GM18502 (cell line): ENCODE measurements around the gene UPK3BL1.
"Not testable (repeated sequence)": the region's sequence is repeated elsewhere in the genome, so short reads cannot be mapped to it uniquely, and the experiment has no call there.

Experiments used
- ATAC-seq: cut with Tn5 transposase; IDR thresholded peaks from one replicate; pipeline ENCODE4 v1.9.1; 2021; ENCODE audit warnings: mild to moderate bottlenecking; ENCODE audit not compliant: unreplicated experiment, poor library complexity

Gene UPK3BL1, protein sequence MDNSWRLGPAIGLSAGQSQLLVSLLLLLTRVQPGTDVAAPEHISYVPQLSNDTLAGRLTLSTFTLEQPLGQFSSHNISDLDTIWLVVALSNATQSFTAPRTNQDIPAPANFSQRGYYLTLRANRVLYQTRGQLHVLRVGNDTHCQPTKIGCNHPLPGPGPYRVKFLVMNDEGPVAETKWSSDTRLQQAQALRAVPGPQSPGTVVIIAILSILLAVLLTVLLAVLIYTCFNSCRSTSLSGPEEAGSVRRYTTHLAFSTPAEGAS

DNA sequence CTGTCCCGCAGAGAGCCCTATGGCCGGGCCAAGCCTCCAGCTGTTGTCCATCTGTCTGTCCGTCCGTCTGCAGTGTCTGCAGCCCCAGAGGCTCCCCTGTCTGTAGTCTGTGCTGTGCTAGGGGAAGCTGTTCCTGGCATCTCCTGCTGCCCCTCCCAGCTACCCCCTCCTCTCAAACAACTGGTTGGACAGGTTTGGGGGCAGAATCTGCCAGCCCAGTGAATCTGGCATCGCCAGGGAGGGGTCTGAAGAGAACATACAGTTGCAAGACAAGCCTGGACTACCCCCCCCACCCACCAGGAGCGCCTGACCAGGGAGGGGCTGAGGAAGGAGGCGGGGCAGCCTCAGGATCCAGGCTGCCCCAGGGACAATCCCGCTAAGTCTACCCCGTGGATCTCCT lies at the start of gene UPK3BL1:
TSS of gene UPK3BL1 (minus strand) at position 101 of the 400 bp plus-strand sequence. CDS start at position 51, 50 bp downstream.
- ATAC-seq = not testable (repeated sequence)

DNA sequence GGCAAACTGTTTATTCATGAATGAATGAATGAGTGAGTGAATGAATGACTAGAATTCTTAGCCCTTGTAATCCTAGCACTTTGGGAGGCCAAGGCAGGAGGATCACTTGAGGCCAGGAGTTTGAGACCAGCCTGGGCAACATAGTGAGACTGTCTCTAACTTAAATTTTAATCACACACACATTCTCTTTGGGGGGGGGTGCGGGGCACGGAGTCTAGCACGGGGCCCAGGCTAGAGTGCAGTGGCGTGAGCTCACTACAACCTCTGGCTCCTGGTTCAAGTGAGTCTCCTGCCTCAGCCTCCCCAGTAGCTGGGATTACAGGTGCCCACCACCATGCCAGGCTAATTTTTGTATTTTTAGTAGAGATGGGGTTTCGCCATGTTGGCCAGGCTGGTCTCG lies 48.0 kb upstream of the UPK3BL1 start:
- not testable (repeated sequence) for ATAC-seq

DNA sequence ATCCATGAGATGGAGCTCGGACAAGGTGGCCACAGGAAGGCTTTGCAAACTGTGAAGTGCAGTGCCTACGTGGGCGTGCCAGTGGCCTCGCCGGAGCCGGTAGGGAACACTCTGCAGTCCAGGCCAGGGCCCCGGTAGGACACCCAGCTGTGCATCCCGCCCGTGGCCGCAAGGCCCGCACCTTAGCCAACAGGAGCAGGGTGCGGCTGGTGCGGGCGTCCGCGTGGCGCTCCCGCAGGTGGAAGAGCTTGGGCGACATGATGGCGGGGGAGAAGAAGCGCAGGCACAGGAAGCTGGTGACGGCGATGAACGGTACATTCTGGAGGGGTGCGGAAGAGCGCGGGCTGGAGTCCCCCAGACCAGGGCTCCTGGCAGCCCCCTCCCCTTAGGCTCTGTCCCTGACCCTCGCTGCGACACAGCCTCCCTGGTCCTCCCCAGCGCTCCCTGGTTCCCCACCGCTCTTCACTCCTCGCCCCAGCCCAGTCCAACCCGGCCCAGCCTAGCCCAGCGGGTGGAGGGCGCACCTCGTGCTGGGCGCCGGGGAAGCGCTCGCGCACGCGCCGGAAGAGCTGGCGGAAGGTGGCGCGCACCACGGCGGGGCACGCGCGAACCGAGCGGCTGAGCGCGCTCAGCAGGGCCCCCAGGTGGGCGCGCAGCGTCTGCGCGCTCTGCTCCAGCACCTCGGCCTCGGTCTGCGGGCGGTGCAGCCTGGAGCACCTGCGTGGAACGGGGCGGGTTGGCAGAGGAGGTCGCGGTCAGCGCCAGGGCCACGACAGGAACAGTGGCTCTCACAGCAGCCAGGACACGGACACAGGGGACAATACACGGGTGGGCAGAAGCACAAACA lies 47.1 kb upstream of the UPK3BL1 start:
- peak; percentile 73 for ATAC-seq

DNA sequence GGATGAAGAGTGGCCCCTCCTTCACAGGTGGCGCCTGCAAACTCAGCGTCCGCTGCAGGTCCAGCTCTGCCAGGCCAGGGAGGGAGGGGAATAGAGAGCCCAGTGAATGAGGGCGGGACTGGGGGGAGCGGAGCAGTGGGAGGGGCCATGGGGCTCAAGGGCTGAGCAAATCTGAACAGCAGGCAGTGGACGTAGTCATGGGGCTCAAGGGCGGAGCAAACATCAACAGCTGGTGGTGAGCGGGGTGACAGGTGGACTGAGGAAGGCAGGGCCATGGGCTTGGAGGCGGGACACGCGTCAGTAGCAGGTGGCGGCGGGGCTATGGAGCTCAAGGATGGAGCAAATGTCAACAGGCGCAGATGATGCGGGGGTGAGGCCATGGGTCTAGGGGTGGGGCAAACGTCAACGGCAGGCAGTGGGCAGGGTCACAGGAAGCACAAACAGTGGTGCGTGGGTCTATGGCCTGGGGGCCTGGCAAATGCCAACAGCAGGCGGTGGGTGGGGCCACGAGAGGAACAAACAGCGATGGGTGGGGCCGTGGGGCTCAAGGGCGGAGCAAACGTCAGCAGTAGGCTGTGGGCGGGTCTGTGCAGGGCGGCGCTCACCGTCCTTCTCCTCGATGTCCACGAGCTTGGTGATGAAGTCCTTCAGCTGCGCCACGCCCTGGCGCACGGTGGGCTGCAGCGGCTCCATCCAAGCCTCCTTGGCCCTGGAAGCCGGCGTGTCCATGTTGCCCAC lies 45.9 kb upstream of the UPK3BL1 start:
- ATAC-seq = peak; percentile 74

DNA sequence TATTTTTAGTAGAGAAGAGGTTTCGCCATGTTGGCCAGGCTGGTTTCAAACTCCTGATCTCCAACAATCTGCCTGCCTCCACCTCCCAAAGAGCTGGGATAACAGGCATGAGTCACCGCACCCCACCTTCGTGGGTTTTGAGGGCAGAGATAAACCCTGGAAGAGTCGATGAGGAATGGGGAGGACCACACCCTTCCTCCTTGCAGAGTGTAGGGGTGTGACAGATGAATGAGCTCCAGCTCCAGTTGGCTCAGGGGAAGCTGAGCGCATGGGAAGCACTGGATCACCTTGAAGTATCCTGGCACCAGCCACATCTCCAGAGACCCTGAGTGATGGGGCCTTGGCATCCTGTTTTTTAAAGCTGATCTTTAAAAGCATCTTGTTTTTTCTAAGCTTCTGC lies 40.0 kb upstream of the UPK3BL1 start:
- ATAC-seq = not testable (repeated sequence)

DNA sequence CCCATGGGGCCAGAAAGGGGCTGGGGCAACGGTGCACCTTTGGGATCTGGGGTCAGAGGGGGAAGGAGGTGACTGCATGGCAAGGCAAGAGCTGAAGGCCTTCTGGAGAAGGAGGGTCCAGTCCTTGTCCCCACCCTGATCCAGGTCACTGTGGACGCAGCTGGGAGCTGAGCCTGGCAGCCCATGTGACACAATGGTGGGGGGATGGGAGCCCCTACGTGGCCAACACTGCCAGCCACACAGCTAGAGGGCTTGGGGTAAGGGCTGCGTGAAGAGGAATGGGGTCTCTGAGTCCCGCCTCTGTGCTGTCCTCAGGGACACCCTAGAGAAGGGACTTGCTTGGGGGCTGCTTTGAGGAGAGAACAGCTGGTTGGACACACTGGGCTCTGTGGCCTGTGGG lies 38.2 kb upstream of the UPK3BL1 start:
- not testable (repeated sequence) for ATAC-seq

DNA sequence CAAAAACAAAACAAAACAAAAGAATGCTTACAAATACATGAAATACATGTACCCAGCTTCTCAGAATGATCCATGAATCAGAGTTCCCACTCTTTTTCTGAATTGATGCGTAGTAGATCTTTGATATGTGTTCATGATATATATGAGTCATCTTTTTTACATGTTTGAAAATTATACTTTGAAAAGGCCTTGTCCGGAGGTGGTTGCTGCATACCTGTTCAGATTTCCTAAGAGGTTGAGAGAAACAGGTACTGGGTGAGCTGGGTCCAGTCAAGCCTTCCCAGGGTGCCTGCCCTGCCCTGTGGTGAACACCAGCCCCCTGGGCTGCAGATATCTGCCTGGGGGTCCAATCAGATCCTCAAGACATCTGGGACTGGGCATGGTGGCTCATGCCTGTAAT lies 33.0 kb upstream of the UPK3BL1 start:
- ATAC-seq = not testable (repeated sequence)

DNA sequence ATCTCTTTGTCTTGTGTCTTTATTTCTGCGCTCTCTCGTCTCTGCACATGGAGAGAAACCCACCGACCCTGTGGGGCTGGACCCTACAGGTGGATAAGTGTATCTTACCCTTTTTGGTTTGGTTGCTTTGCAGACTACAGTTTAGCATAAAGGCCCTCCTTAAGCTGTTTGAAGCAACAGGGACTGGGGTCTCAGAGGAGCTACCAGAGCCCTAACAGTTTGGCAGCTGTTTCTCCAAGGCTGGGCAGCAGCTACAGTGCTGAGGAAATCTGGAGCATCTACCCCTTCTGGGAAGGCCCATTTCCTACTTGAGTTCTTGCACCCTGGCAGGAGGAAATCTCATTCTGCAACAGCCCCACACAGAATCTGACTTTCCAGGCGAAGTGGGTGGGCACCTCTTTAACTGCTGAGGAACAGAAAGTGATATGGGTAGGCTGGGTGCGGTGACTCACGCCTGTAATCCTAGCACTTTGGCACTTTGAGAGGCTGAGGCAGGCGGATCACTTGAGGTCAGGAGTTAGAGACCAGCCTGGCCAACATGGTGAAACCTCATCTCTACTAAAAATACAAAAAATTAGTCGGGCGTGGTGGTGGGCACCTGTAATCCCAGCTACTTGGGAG lies 31.0 kb upstream of the UPK3BL1 start:
- not testable (repeated sequence) for ATAC-seq

DNA sequence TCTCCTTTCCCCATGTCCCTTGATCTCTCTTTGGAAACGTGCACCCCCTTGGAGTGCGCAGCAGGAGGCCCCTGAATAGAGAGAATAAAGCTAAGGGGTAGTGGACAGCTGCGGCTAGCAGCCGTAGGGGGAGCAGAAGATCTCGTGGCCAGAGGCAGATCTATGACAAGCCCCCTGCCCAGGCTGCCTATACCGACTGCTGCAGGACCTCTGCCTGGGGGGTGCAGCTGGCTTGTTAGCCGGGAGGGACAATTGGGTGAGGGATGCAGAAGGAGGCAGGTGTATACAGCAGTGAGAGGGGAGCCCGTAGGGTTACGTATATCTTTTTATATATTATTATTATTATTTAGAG lies 29.3 kb upstream of the UPK3BL1 start:
- peak; percentile 31 for ATAC-seq

DNA sequence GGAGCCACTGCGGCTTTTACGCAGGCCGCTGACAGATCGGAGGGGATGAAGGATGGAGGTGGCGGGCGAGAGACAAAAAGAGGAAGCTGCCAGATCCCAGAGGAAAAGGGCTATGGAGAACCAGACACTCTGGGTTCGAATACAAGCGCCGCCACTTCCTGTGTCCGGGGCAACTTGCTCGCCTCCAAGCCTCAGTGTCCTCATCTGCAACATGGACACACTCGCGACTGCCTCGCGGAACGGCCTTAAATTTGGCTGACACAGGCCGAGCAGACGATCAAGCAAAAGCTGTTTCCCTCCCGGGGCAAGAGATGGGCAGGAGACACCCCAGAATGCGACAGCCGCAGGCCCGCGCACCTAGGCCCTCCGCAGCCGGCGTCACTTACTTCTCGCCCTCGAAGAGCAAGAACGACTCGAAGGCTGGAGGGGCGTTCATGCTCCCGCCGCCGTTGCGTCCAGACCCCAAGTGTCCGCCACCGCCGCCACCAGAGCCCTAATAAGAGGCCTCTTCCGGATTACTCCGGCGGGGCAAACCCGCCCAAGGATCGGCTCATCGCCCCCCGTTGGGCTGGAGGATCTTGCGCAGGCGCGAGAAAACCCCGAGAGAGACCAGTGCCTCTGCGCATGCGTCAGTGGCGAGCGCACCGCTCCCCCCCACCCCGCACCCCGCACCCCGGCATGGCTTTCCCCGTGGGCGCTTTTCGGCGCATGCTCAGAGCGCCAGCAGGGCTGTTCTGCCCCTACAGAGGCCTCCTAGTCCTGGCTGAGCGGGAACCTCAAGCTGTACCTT lies 28.8 kb upstream of the UPK3BL1 start, which contains the start of gene POLR2J2:
TSS of gene POLR2J2 (minus strand) at position 498 of the 790 bp plus-strand sequence. CDS start at position 436, 62 bp downstream.
- peak; percentile 70 for ATAC-seq

DNA sequence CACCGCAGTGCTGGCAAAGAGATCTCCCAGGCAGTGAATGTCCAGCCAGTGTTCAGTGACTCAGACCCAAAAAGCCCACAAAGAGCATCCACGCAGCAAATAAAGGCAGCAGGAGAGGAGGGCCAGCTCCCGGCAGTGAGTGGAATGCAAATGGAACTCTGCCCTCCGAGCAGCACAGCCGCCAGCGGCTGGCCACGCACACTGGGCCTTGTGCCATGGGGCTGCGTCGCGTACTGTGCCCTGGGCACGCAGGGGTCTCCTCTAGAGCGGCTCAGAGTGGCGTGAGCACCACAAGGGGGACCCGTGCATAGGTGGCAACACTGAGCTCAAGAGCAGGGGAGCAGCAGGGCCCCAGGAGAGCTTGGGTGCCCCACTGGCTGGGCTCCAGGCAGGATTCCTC lies 24.9 kb upstream of the UPK3BL1 start:
- ATAC-seq = not testable (repeated sequence)

DNA sequence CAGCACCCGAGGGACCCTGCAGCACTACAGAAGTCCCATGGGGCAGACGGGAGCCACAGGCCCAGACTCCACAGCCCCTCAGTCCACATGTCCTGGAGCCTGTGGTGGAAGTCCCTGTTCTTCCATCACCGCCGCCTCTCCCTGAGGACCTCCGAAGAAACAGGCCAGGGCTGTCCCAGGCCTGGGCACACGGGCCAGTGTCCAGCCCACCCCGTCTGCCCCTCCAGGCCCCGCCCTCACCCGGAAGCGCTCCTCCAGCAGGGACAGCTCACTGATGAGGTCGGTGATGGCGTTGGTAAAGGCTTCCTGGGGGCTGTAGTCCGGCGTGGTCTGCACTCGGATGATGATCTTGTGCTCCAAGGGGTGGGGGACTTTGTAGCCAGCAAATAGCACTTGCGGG lies 24.3 kb upstream of the UPK3BL1 start:
- not testable (repeated sequence) for ATAC-seq

DNA sequence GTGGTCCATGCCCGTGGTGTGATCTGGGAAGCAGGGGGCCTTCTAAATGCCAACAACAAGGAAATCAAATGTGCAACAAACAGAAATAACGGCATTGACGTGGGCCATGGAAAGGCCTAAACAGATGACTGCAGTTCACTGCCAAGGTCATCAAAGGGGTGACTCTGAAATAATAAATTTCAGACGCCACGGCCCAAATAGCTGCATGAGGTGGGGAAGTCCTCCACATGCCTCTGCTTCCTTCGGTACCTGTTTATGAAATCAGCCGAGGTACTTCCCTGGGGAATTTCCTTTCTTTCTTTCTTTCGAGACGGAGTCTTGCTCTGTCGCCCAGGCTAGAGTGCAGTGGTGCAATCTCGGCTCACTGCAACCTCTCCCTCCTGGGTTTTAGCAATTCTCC lies 22.2 kb upstream of the UPK3BL1 start:
- not testable (repeated sequence) for ATAC-seq

DNA sequence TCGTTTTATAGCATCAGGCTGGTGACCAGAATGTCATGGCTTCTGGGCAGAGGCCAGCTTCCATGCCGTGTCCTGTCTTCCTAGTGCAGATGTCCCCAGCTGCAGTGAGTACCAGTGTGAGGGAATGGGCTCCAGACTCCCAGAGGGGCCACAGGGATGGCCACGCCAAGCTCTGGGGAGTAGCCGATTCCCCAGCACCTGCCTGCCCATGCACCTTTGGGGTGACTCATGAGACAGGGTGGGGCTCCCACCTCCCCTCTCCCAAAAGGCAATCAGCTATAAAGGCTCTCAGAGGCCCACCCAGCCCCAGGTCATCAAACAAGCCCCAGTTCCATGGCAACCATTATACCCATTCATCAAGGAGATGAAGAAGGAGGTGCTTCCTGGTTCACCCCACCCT lies 7.3 kb upstream of the UPK3BL1 start, which contains the start of gene SPDYE2B:
TSS of gene SPDYE2B (plus strand) at position 396 of the 400 bp plus-strand sequence. CDS start 2,030 bp downstream, outside the sequence.
- ATAC-seq = not testable (repeated sequence)

DNA sequence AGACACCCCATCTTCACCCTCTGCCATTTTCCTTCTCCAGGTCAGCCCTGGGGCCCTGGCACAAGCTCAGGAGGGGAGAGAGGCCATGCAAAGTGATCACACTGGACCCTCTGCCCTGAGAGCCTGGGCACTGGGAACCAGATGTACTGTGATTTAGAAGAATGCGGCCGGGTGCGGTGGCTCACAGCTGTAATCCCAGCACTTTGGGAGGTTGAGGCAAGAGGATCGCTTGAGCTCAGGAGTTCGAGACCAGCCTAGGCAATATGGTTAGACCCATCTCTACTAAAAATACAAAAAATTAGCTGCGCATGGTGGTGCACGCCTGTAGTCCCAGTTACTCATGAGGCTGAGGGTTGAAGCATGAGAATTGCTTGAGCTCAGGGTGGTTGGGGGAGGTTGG lies 5.2 kb upstream of the UPK3BL1 start:
- ATAC-seq = not testable (repeated sequence)

DNA sequence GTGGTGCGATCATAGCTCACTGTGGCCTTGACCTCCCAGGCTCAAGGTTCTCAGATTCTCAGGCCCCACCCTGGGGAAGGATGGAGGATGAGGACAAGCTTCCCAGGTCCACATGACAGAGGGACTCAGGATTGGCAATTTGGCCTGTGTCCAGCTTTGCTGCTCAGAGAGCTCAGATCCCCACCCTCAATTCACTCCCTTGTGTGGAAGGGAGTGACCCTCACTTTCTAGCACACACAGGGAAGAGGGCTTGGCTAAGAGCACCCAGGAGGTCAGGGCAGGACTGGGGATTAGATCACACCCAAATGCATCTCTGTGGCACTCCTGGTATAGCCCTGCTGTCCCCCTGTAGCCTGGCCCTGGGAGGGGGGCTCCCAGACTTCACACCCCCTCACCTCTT lies 813 bp upstream of the UPK3BL1 start:
- not testable (repeated sequence) for ATAC-seq

DNA sequence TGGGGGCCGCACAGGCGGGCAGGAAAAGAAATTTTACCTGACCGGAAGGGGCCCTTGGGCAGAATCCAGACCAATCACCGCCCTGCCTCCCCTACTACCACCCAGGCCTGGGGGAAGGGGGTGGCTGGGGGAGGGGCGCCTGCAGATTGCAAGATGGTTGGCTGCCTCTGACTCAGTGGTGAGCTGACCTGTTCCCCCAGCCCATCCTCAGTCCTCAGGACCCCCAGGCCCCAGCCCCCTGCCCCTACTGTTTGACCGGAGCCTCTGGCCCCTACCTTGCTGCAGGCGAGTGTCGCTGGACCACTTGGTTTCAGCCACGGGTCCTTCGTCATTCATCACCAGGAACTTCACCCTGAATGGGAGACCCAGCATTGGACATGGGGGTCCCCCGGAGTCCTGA lies 3.7 kb downstream of the UPK3BL1 start:
- ATAC-seq = peak; percentile 16

DNA sequence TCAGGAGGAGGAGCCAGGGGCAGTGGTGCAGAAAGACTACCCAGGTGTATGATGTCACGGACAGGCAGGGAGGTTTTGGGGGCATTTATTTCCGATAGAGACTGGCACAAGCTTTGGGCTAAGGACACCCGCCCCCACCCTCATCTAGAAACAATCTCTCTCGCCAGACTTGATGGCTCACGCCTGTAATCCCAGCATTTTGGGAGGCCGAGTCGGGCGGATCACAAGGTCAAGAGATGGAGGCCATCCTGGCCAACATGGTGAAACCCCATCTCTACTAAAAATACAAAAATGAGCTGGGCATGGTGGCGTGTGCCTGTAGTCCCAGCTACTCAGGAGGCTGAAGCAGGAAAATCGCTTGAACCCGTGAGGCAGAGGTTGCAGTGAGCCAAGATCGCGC lies 5.6 kb downstream of the UPK3BL1 start:
- ATAC-seq = not testable (repeated sequence)

DNA sequence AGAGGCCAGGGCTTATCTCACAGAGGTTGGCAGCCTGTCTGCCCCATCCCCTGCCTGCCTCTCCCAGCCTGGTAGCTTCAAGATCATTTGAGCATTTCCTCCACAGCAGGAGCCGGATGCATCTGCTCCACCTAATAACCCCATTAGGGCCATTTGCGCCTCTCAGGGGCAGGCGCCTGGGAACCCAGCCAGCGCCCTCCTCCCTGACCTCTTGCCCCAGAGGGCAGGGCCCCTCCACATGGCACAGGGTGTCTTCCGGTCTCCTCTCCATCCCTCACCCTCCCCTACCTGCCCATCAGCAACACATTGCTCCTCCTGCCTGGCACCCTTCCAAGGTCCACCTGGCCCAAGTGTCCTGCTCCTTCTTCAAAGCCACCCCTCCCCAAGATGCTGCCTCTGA lies 7.2 kb downstream of the UPK3BL1 start:
- ATAC-seq = not testable (repeated sequence)
